Stimulated activated CD4-positive, alpha-beta T cell treated with anti-CD3 and anti-CD28 coated beads, Interleukin-4, amount 100 ng/mL, for 24 hours (primary cell): ENCODE measurements around the gene SLCO3A1.

Experiments used
- DNase-seq: peaks from one replicate; pipeline ENCODE4 v3.0.0-alpha.2; 2020

The SLCO3A1 gene

GRCh38 chr15:92143765-92144164 is 290.3 kb downstream of the SLCO3A1 start:
- no peak for DNase-seq

- DNase-seq: no peak
These were observed 293.1 kb downstream of the SLCO3A1 start for GRCh38 chr15:92146511-92147150.

- DNase-seq: no peak
These were observed 295.5 kb downstream of the SLCO3A1 start for GRCh38 chr15:92149029-92149428.

GRCh38 chr15:92149465-92149864 is 296.0 kb downstream of the SLCO3A1 start:
- DNase-seq: no peak

- no peak for DNase-seq
These were observed 297.7 kb downstream of the SLCO3A1 start for GRCh38 chr15:92151168-92151567.

- no peak for DNase-seq
These were observed 298.2 kb downstream of the SLCO3A1 start for GRCh38 chr15:92151741-92152140.

GRCh38 chr15:92152983-92153382 is 299.5 kb downstream of the SLCO3A1 start:
- no peak for DNase-seq

- DNase-seq: no peak
These were observed 300.1 kb downstream of the SLCO3A1 start for GRCh38 chr15:92153620-92154019.

- DNase-seq: no peak
These were observed 302.4 kb downstream of the SLCO3A1 start for GRCh38 chr15:92155934-92156333.

- DNase-seq: no peak
These were observed 304.3 kb downstream of the SLCO3A1 start for GRCh38 chr15:92157666-92158298.

GRCh38 chr15:92158426-92158825 is 304.9 kb downstream of the SLCO3A1 start:
- DNase-seq: peak; percentile 38

GRCh38 chr15:92159481-92159880 is 306.0 kb downstream of the SLCO3A1 start:
- no peak for DNase-seq

GRCh38 chr15:92159906-92160841 is 306.7 kb downstream of the SLCO3A1 start:
- DNase-seq: no peak

- no peak for DNase-seq
These were observed 307.6 kb downstream of the SLCO3A1 start for GRCh38 chr15:92161039-92161670.

GRCh38 chr15:92162657-92163056 is 309.1 kb downstream of the SLCO3A1 start:
- DNase-seq: no peak

- DNase-seq: no peak
These were observed 310.1 kb downstream of the SLCO3A1 start for GRCh38 chr15:92163641-92164040.

GRCh38 chr15:92164327-92165000 is 311.0 kb downstream of the SLCO3A1 start:
- DNase-seq: no peak

GRCh38 chr15:92165001-92165346 is 311.5 kb downstream of the SLCO3A1 start:
- no peak for DNase-seq

GRCh38 chr15:92166029-92166428 is 312.5 kb downstream of the SLCO3A1 start:
- no peak for DNase-seq

GRCh38 chr15:92166751-92167405 is 313.4 kb downstream of the SLCO3A1 start:
- no peak for DNase-seq

GRCh38 chr15:92167451-92167850 is 313.9 kb downstream of the SLCO3A1 start:
- DNase-seq: no peak

GRCh38 chr15:92168066-92168683 is 314.7 kb downstream of the SLCO3A1 start:
- DNase-seq: no peak
